GM19372 (cell line): ENCODE data around the gene PTX4.

Source experiments
- ATAC-seq: cut with Tn5 transposase; IDR thresholded peaks from one replicate; pipeline ENCODE4 v1.9.1; 2021; ENCODE audit warnings: mild to moderate bottlenecking, low read depth, moderate library complexity; ENCODE audit not compliant: unreplicated experiment

The PTX4 gene

GRCh38 chr16:1465567-1465915 lies 23.2 kb downstream of the PTX4 start:
- no peak for ATAC-seq

- ATAC-seq: no peak
These were observed 23.7 kb downstream of the PTX4 start for GRCh38 chr16:1464894-1465566.

GRCh38 chr16:1464196-1464893 lies 24.4 kb downstream of the PTX4 start:
- no peak for ATAC-seq

GRCh38 chr16:1461146-1461545 lies 27.6 kb downstream of the PTX4 start:
- no peak for ATAC-seq

GRCh38 chr16:1460602-1461138 lies 28.1 kb downstream of the PTX4 start:
- ATAC-seq: no peak

GRCh38 chr16:1459967-1460366 lies 28.8 kb downstream of the PTX4 start:
- no peak for ATAC-seq

- no peak for ATAC-seq
These were observed 29.8 kb downstream of the PTX4 start for GRCh38 chr16:1458977-1459341.

GRCh38 chr16:1458336-1458976 lies 30.3 kb downstream of the PTX4 start:
- no peak for ATAC-seq

GRCh38 chr16:1457489-1458245 lies 31.1 kb downstream of the PTX4 start:
- ATAC-seq: no peak

GRCh38 chr16:1456951-1457350 lies 31.8 kb downstream of the PTX4 start:
- no peak for ATAC-seq

- no peak for ATAC-seq
These were observed 33.3 kb downstream of the PTX4 start for GRCh38 chr16:1455190-1456171.

- no peak for ATAC-seq
These were observed 34.2 kb downstream of the PTX4 start for GRCh38 chr16:1454561-1454960.

GRCh38 chr16:1453316-1453715 lies 35.4 kb downstream of the PTX4 start:
- ATAC-seq: no peak

- no peak for ATAC-seq
These were observed 36.2 kb downstream of the PTX4 start for GRCh38 chr16:1452530-1452929.

- ATAC-seq: no peak
These were observed 36.9 kb downstream of the PTX4 start for GRCh38 chr16:1451702-1452392.

GRCh38 chr16:1450841-1451240 lies 37.9 kb downstream of the PTX4 start:
- no peak for ATAC-seq

- ATAC-seq: no peak
These were observed 38.5 kb downstream of the PTX4 start for GRCh38 chr16:1450218-1450617.

- ATAC-seq: no peak
These were observed 39.4 kb downstream of the PTX4 start for GRCh38 chr16:1449201-1449788.
